Measurements from ENCODE around the gene CD160. TPM values are rescaled to one million over a fixed set of nuclear protein-coding genes. Genes with fewer than 3 reads are reported as not detected.
"Not testable (repeated sequence)": the region's sequence is repeated elsewhere in the genome, so short reads cannot be mapped to it uniquely, and the experiment has no call there.

CD160 gene
- total RNA-seq, 1 experiment from 2014 or later: not detected

DNA sequence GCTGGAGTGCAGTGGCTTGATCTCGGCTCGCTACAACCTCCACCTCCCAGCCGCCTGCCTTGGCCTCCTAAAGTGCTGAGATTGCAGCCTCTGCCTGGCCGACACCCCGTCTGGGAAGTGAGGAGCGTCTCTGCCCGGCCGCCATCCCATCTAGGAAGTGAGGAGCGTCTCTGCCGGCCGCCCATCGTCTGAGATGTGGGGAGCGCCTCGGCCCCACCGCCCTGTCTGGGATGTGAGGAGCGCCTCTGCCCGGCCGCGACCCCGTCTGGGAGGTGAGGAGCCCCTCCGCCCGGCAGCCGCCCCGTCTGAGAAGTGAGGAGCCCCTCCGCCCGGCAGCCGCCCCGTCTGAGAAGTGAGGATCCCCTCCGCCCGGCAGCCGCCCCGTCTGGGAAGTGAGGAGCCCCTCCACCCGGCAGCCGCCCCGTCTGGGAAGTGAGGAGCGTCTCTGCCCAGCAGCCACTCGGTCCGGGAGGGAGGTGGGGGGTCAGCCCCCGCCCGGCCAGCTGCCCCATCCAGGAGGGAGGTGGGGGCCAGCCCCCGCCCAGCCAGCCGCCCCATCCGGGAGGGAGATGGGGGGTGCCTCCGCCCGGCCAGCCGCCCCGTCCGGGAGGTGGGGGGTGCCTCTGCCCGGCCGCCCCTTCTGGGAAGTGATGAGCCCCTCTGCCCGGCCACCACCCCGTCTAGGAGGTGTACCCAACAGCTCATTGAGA is 45.1 kb downstream of the CD160 start:
- H3K27ac ChIP-seq; H3K36me3 ChIP-seq (ENCODE audit: low read depth); DNase-seq; H3K4me2 ChIP-seq; intact Hi-C loops (cut with micrococcal nuclease; ENCODE audit: unreplicated experiment); POLR2A ChIA-PET (ENCODE audit: unreplicated experiment); H3K27me3 ChIP-seq (ENCODE audit: insufficient read depth, low read depth); BruUV-seq (replicated peaks); H3K9me3 ChIP-seq (ENCODE audit: insufficient read depth, low read depth); H3F3A ChIP-seq (ENCODE audit: insufficient read depth, low read depth); H3K4me1 ChIP-seq (replicated peaks; ENCODE audit: insufficient read depth); H3K79me2 ChIP-seq (ENCODE audit: low read depth); H3K9me2 ChIP-seq (ENCODE audit: insufficient read depth); H2AFZ ChIP-seq; H4K20me1 ChIP-seq (ENCODE audit: insufficient read depth); H3K4me3 ChIP-seq; CTCF ChIA-PET: not testable (repeated sequence)

DNA sequence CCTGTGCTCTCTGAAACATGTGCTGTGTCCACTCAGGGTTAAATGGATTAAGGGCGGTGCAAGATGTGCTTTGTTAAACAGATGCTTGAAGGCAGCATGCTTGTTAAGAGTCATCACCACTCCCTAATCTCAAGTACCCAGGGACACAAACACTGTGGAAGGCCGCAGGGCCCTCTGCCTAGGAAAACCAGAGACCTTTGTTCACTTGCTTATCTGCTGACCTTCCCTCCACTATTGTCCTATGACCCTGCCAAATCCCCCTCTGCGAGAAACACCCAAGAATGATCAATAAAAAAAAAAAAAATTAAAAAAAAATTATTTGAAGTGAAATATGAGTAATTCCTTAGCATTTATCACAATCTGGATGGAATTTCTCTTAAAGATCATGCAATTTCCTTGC is 45.8 kb downstream of the CD160 start:
- H2AFZ ChIP-seq; BruUV-seq (replicated peaks); POLR2A ChIA-PET (ENCODE audit: unreplicated experiment); H4K20me1 ChIP-seq (ENCODE audit: insufficient read depth); H3K9me3 ChIP-seq (ENCODE audit: insufficient read depth, low read depth); intact Hi-C loops (cut with micrococcal nuclease; ENCODE audit: unreplicated experiment); H3K27ac ChIP-seq; H3K79me2 ChIP-seq (ENCODE audit: low read depth); DNase-seq; H3K27me3 ChIP-seq (ENCODE audit: insufficient read depth, low read depth); CTCF ChIA-PET; H3F3A ChIP-seq (ENCODE audit: insufficient read depth, low read depth); H3K4me3 ChIP-seq; H3K4me2 ChIP-seq; H3K4me1 ChIP-seq (replicated peaks; ENCODE audit: insufficient read depth); H3K9me2 ChIP-seq (ENCODE audit: insufficient read depth): not testable (repeated sequence)
- peaks cover 10% of the 10 kb centered on the region for H3K36me3 ChIP-seq (ENCODE audit: low read depth)

DNA sequence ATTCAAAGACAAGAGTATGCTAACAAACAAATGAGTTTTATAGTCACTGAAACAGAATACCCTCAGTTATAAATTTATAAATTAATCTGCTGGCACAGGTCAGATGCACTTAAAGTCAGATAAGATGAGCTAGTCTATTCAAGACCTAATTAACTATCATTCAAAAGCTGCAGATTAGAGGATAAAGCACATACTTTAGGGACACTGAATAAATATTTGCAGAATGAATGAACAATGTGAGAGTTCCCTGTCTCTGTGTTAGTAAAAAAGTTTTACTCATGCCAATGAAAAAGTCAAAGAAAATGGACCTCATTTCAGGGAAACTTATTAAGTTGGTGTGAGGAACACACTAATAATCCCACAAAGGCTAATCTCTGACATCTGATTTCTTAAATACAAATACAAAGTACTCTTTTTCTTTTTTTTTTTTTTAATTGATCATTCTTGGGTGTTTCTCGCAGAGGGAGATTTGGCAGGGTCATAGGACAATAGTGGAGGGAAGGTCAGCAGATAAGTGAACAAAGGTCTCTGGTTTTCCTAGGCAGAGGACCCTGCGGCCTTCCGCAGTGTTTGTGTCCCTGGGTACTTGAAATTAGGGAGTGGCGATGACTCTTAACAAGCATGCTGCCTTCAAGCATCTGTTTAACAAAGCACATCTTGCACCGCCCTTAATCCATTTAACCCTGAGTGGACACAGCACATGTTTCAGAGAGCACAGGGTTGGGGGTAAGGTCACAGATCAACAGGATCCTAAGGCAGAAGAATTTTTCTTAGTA is 46.5 kb downstream of the CD160 start:
- H3K9me3 ChIP-seq (ENCODE audit: insufficient read depth, low read depth); BruUV-seq (replicated peaks); DNase-seq; intact Hi-C loops (cut with micrococcal nuclease; ENCODE audit: unreplicated experiment); CTCF ChIA-PET; H3K27ac ChIP-seq; H3K9me2 ChIP-seq (ENCODE audit: insufficient read depth); H3K27me3 ChIP-seq (ENCODE audit: insufficient read depth, low read depth); H3K79me2 ChIP-seq (ENCODE audit: low read depth); H3K4me1 ChIP-seq (replicated peaks; ENCODE audit: insufficient read depth); H3F3A ChIP-seq (ENCODE audit: insufficient read depth, low read depth); H3K4me3 ChIP-seq; H4K20me1 ChIP-seq (ENCODE audit: insufficient read depth); H2AFZ ChIP-seq; H3K4me2 ChIP-seq: not testable (repeated sequence)
- POLR2A ChIA-PET (ENCODE audit: unreplicated experiment): interaction anchor here (0.6 kb wide), 1 partner anchor 286 kb away, joined by 4 read pairs; no protein-coding TSS in a partner anchor
- H3K36me3 ChIP-seq (ENCODE audit: low read depth): peaks cover 12% of the 10 kb centered on the region

DNA sequence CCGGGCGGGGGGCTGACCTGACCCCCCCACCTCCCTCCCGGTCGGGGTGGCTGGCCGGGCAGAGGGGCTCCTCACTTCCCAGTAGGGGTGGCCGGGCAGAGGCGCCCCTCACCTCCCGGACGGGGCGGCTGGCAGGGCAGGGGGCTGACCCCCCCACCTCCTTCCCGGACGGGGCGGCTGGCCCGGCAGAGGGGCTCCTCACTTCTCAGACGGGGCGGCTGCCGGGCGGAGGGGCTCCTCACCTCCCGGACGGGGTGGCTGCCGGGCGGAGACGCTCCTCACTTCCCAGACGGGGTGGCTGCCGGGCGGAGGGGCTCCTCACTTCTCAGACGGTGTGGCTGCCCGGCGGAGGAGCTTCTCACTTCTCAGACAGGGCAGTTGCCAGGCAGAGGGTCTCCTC is 47.6 kb downstream of the CD160 start:
- H3K4me1 ChIP-seq (replicated peaks; ENCODE audit: insufficient read depth); H3K79me2 ChIP-seq (ENCODE audit: low read depth); H3K4me3 ChIP-seq; BruUV-seq (replicated peaks); POLR2A ChIA-PET (ENCODE audit: unreplicated experiment); H3K27me3 ChIP-seq (ENCODE audit: insufficient read depth, low read depth); H3K9me2 ChIP-seq (ENCODE audit: insufficient read depth); H3K9me3 ChIP-seq (ENCODE audit: insufficient read depth, low read depth); CTCF ChIA-PET; H2AFZ ChIP-seq; H3K27ac ChIP-seq; DNase-seq; H3K4me2 ChIP-seq; intact Hi-C loops (cut with micrococcal nuclease; ENCODE audit: unreplicated experiment); H4K20me1 ChIP-seq (ENCODE audit: insufficient read depth); H3F3A ChIP-seq (ENCODE audit: insufficient read depth, low read depth): not testable (repeated sequence)
- H3K36me3 ChIP-seq (ENCODE audit: low read depth): peaks cover 16% of the 10 kb centered on the region; the same call in 1 of the 2 replicates

DNA sequence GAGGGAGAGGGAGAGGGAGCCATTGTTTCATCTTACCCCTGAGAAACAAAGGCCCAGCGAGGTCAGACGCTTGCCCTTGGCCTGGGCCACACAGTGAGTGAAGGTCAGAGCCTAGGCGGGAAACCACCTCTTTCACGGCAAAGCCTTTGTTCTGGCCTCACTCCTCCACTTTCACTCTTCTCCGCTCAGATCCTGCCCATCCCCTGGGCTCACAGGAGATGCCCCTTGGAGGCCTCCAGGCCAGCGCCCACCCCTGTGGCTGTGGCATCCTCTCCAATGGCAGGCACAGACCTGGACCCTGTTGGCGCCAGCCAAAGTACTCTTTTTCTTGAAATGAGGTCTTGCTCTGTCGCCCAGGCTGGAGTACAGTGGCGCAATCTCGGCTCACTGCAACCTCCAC is 48.7 kb downstream of the CD160 start:
- H3K4me2 ChIP-seq; H3K9me2 ChIP-seq (ENCODE audit: insufficient read depth); H3K27ac ChIP-seq; H3K27me3 ChIP-seq (ENCODE audit: insufficient read depth, low read depth); DNase-seq; CTCF ChIA-PET; POLR2A ChIA-PET (ENCODE audit: unreplicated experiment); H3F3A ChIP-seq (ENCODE audit: insufficient read depth, low read depth); H3K4me3 ChIP-seq; H3K9me3 ChIP-seq (ENCODE audit: insufficient read depth, low read depth); intact Hi-C loops (cut with micrococcal nuclease; ENCODE audit: unreplicated experiment); H4K20me1 ChIP-seq (ENCODE audit: insufficient read depth); H3K79me2 ChIP-seq (ENCODE audit: low read depth); H2AFZ ChIP-seq; BruUV-seq (replicated peaks); H3K4me1 ChIP-seq (replicated peaks; ENCODE audit: insufficient read depth): not testable (repeated sequence)
- H3K36me3 ChIP-seq (ENCODE audit: low read depth): peaks cover 20% of the 10 kb centered on the region; the same call in 1 of the 2 replicates
